HG02678 (cell line): ENCODE measurements around the gene MIDN.
"Not testable (repeated sequence)": the region's sequence is repeated elsewhere in the genome, so short reads cannot be mapped to it uniquely, and the experiment has no call there.

ENCODE experiments used
- ATAC-seq: cut with Tn5 transposase; IDR thresholded peaks from one replicate; pipeline ENCODE4 v1.9.1; 2021; ENCODE audit warnings: mild to moderate bottlenecking, moderate library complexity; ENCODE audit not compliant: unreplicated experiment

Gene MIDN

GRCh38 chr19:1248139-1248785 is at the start of gene MIDN:
TSS of gene MIDN (plus strand) at chr19:1248583. CDS start at chr19:1250297, 1,714 bp downstream.
- ATAC-seq: peak; percentile 12

GRCh38 chr19:1199531-1199930 is 48.9 kb upstream of the MIDN start:
- ATAC-seq: no peak

- ATAC-seq: not testable (repeated sequence)
These were observed 47.8 kb upstream of the MIDN start for GRCh38 chr19:1200614-1201013.

- peak; percentile 88 for ATAC-seq
These were observed 43.0 kb upstream of the MIDN start, which contains the start of gene STK11 for GRCh38 chr19:1205114-1206099. TSS of gene STK11 (plus strand) at chr19:1205778. CDS start at chr19:1206914, 1,136 bp downstream.

GRCh38 chr19:1206150-1206863 is 42.1 kb upstream of the MIDN start:
- no peak for ATAC-seq

GRCh38 chr19:1206864-1207450 is 41.4 kb upstream of the MIDN start:
- ATAC-seq: no peak

GRCh38 chr19:1208830-1209229 is 39.6 kb upstream of the MIDN start:
- not testable (repeated sequence) for ATAC-seq

- ATAC-seq: no peak
These were observed 38.2 kb upstream of the MIDN start for GRCh38 chr19:1210227-1210538.

GRCh38 chr19:1211494-1212234 is 36.7 kb upstream of the MIDN start:
- no peak for ATAC-seq

- ATAC-seq: no peak
These were observed 34.7 kb upstream of the MIDN start for GRCh38 chr19:1213391-1214286.

GRCh38 chr19:1214299-1214861 is 34.0 kb upstream of the MIDN start:
- no peak for ATAC-seq

- ATAC-seq: no peak
These were observed 33.3 kb upstream of the MIDN start for GRCh38 chr19:1214862-1215731.

- no peak for ATAC-seq
These were observed 31.6 kb upstream of the MIDN start for GRCh38 chr19:1216756-1217155.

- no peak for ATAC-seq
These were observed 31.0 kb upstream of the MIDN start for GRCh38 chr19:1217366-1217765.

GRCh38 chr19:1218751-1219567 is 29.4 kb upstream of the MIDN start:
- no peak for ATAC-seq

GRCh38 chr19:1219786-1220476 is 28.5 kb upstream of the MIDN start:
- no peak for ATAC-seq
